A549 (cell line): ENCODE results near the gene DSCAM. TPM values are rescaled to one million over a fixed set of nuclear protein-coding genes. Genes with fewer than 3 reads are reported as not detected.

Experiments
- ATAC-seq, 2 experiments: fragments of 200-7000 bp in 1 of 2; fragments of >200 bp in 1 of 2; cut with Nextera tagmentation in 1 of 2; cut with Tn5 transposase in 1 of 2; 3 replicates each; pipeline versions ENCODE4 v1.8.0 to v1.9.1; 2018 to 2020; ENCODE audit warnings: mild to moderate bottlenecking in 1 of 2, moderate library complexity in 1 of 2
- CTCF ChIA-PET: fragments of 300-600 bp; sonication (Branson Sonifier 250); formaldehyde crosslinking; extraction: SDS; loops from one replicate; lab custom pipeline; 2021; ENCODE audit warnings: antibody characterized with exemption, inconsistent platforms; lab: Yijun Ruan, JAX
- POLR2A ChIA-PET: fragments of 350-600 bp; formaldehyde crosslinking; extraction: SDS; loops from one replicate; lab custom pipeline; 2021; ENCODE audit warnings: antibody characterized with exemption, inconsistent platforms; lab: Yijun Ruan, JAX
- DNase-seq, 2 experiments: peaks; one replicate each; pipeline versions ENCODE4 v3.0.0 to v3.0.0-alpha.2; 2011 to 2016; ENCODE audit warnings: low read depth in 1 of 2, low spot score in 1 of 2
- FAIRE-seq: peaks from 2 replicates; lab custom pipeline; 2011; peaks lifted over from hg19 to GRCh38; lab: Jason Lieb, UNC
- H3K27ac ChIP-seq, 2 experiments: fragments of >200 bp; sonication (Bioruptor Twin); formaldehyde crosslinking; 3 replicates each; pipeline ENCODE4 v1.5.1; 2016 to 2017
- H3K4me1 ChIP-seq: fragments of >200 bp; sonication (Bioruptor Twin); formaldehyde crosslinking; 3 replicates; pipeline ENCODE4 v1.6.1; 2016
- H3K4me2 ChIP-seq: fragments of >200 bp; sonication (Bioruptor Twin); formaldehyde crosslinking; 3 replicates; pipeline ENCODE4 v1.6.1; 2016
- H3K4me3 ChIP-seq: fragments of >200 bp; sonication (Bioruptor Twin); formaldehyde crosslinking; 3 replicates; pipeline ENCODE4 v1.5.1; 2016
- H3K9me3 ChIP-seq: fragments of >200 bp; sonication (Bioruptor Twin); formaldehyde crosslinking; 3 replicates; pipeline ENCODE4 v1.6.1; 2016
- BCL3 ChIP-seq: fragments of >200 bp; sonication (Bioruptor Twin); formaldehyde crosslinking; IDR thresholded peaks from 3 replicates; pipeline ENCODE4 v1.6.1; 2016
- CBX2 ChIP-seq: fragments of 200-600 bp; sonication (generic); IDR thresholded peaks from 2 replicates; pipeline ENCODE4 v1.6.1; 2016; ENCODE audit warnings: low read depth, mild to moderate bottlenecking, borderline replicate concordance
- CEBPB ChIP-seq, 2 experiments: fragments of >200 bp in 1 of 2; sonication (Bioruptor Twin) in 1 of 2; formaldehyde crosslinking in 1 of 2; IDR thresholded peaks; 2 replicates each; pipeline ENCODE4 v1.6.1; 2012 to 2016
- CHD2 ChIP-seq: fragments of 150-350 bp; IDR thresholded peaks from 2 replicates; pipeline ENCODE4 v1.6.1; 2014; ENCODE audit warnings: low read length; ENCODE audit not compliant: partially characterized antibody
- CTCF ChIP-seq: fragments of >200 bp; sonication (Bioruptor Twin); formaldehyde crosslinking; IDR thresholded peaks from 3 replicates; pipeline ENCODE4 v1.5.1; 2016
- ESRRA ChIP-seq: fragments of 150-350 bp; IDR thresholded peaks from 2 replicates; pipeline ENCODE4 v1.6.1; 2014; ENCODE audit warnings: mild to moderate bottlenecking, low read length, borderline replicate concordance
- FOSL2 ChIP-seq, 2 experiments: fragments of 450-650 bp in 1 of 2; fragments of >200 bp in 1 of 2; sonication (Bioruptor Twin) in 1 of 2; formaldehyde crosslinking; IDR thresholded peaks; 2 replicates each; pipeline versions ENCODE4 v1.5.0 to v1.6.1; 2016 to 2020; ENCODE audit warnings: mild to moderate bottlenecking in 1 of 2, moderate library complexity in 1 of 2
- FOXS1 ChIP-seq: fragments of 250-450 bp; sonication (Bioruptor Pico); IDR thresholded peaks from 2 replicates; pipeline ENCODE4 v1.5.0; 2020; ENCODE audit warnings: mild to moderate bottlenecking, moderate library complexity
- GATA3 ChIP-seq: IDR thresholded peaks from 2 replicates; pipeline ENCODE4 v1.6.1; 2012; ENCODE audit warnings: borderline replicate concordance
- HES2 ChIP-seq: fragments of >200 bp; sonication (Bioruptor Twin); formaldehyde crosslinking; IDR thresholded peaks from 2 replicates; pipeline ENCODE4 v1.6.1; 2016
- HEYL ChIP-seq: fragments of 250-450 bp; sonication (Bioruptor Pico); IDR thresholded peaks from 2 replicates; pipeline ENCODE4 v1.8.0; 2021; ENCODE audit warnings: mild to moderate bottlenecking, moderate library complexity
- HOXB5 ChIP-seq: fragments of 250-450 bp; sonication (Bioruptor Pico); IDR thresholded peaks from 2 replicates; pipeline ENCODE4 v1.5.0; 2020; ENCODE audit warnings: mild to moderate bottlenecking, moderate library complexity
- JUN ChIP-seq, 2 experiments: fragments of >200 bp; sonication (Bioruptor Twin); formaldehyde crosslinking; IDR thresholded peaks; 2 replicates in 1 of 2; 3 replicates in 1 of 2; pipeline ENCODE4 v1.6.1; 2016 to 2017
- JUNB ChIP-seq: fragments of >200 bp; sonication (Bioruptor Twin); formaldehyde crosslinking; IDR thresholded peaks from 2 replicates; pipeline ENCODE4 v1.6.1; 2016
- KDM5A ChIP-seq: fragments of 200-600 bp; sonication (generic); IDR thresholded peaks from 2 replicates; pipeline ENCODE4 v1.6.1; 2016; ENCODE audit warnings: antibody characterized with exemption, mild to moderate bottlenecking
- MAZ ChIP-seq: fragments of 150-350 bp; IDR thresholded peaks from 2 replicates; pipeline ENCODE4 v1.6.1; 2014; ENCODE audit warnings: antibody characterized with exemption, low read depth, low read length, borderline replicate concordance
- MYC ChIP-seq: IDR thresholded peaks from 2 replicates; pipeline ENCODE4 v1.6.1; 2012; ENCODE audit warnings: mild to moderate bottlenecking, inconsistent platforms, low read length, improper control_type of control experiment, borderline replicate concordance
- POLR2A ChIP-seq: IDR thresholded peaks from 2 replicates; pipeline ENCODE4 v1.6.1; 2012; ENCODE audit warnings: mild to moderate bottlenecking, low read length
- RCOR1 ChIP-seq: fragments of 150-350 bp; IDR thresholded peaks from 2 replicates; pipeline ENCODE4 v1.6.1; 2014; ENCODE audit warnings: antibody characterized with exemption, low read length, low read depth
- REST ChIP-seq: fragments of 200-600 bp; sonication (generic); IDR thresholded peaks from 2 replicates; pipeline ENCODE4 v1.6.1; 2016; ENCODE audit warnings: antibody characterized with exemption, mild to moderate bottlenecking, moderate library complexity
- RNF2 ChIP-seq: fragments of 200-600 bp; sonication (generic); IDR thresholded peaks from 2 replicates; pipeline ENCODE4 v1.6.1; 2016; ENCODE audit warnings: low read depth, mild to moderate bottlenecking, antibody characterized with exemption, moderate library complexity, borderline replicate concordance
- TP53 ChIP-seq: fragments of 250-450 bp; sonication (Bioruptor Pico); IDR thresholded peaks from 2 replicates; pipeline ENCODE4 v1.5.0; 2021; ENCODE audit warnings: mild to moderate bottlenecking, moderate library complexity
- ZFP36 ChIP-seq: fragments of 450-650 bp; IDR thresholded peaks from 2 replicates; pipeline ENCODE4 v1.6.1; 2014; ENCODE audit warnings: borderline replicate concordance; ENCODE audit not compliant: partially characterized antibody
- ZSCAN20 ChIP-seq: fragments of 250-450 bp; sonication (Bioruptor Pico); IDR thresholded peaks from 2 replicates; pipeline ENCODE4 v1.8.0; 2022; ENCODE audit warnings: mild to moderate bottlenecking, moderate library complexity
- WGBS: methylation state at CpG from one replicate; pipeline ENCODE4 v1.1.6; 2017; ENCODE audit errors: missing lambda C conversion rate; 5-methylcytosine and 5-hydroxymethylcytosine counted together
- polyA plus RNA-seq, 4 experiments: library from polyadenylated mRNA; depleted of rRNA in 3 of 4; stranded (reverse); fragments of >200 nt; fragmentation: RNase III in 1 of 4; extraction: RNeasy Plus Mini Kit Qiagen cat#74134 plus additional on column Dnase treatment in 1 of 4; gene quantifications; 2 replicates in 3 of 4; 3 replicates in 1 of 4; pipeline ENCODE4 v1.2.3, GENCODE V29; 2011 to 2017

The DSCAM gene
- polyA plus RNA-seq, 2 of the 4 experiments (the other 2 are of a cell fraction): not detected

GRCh38 chr21:40049931-40050290 is 797.0 kb downstream of the DSCAM start:
- no peak for ATAC-seq
- no peak for FAIRE-seq
- 12% methylated on average over 7 of the region's 7 CpGs for WGBS
- CTCF ChIA-PET: no interaction called here
- no peak for TF ChIP-seq CEBPB (IDR thresholded peaks at IDR 0.05)
- TF ChIP-seq JUNB: no peak
- TF ChIP-seq POLR2A: no peak
- TF ChIP-seq CHD2: no peak
- no peak for TF ChIP-seq GATA3
- TF ChIP-seq TP53 (CRISPR knock-in tag): no peak
- no peak for TF ChIP-seq ESRRA
- TF ChIP-seq HEYL: no peak
- no peak for TF ChIP-seq CBX2
- no peak for TF ChIP-seq HES2
- TF ChIP-seq REST: no peak
- no peak for TF ChIP-seq JUN (IDR thresholded peaks at IDR 0.05)
- TF ChIP-seq ZFP36: no peak
- no peak for TF ChIP-seq FOXS1
- TF ChIP-seq MAZ: no peak
- no peak for TF ChIP-seq ZSCAN20 (CRISPR knock-in tag)
- TF ChIP-seq CTCF: no peak
- TF ChIP-seq KDM5A: no peak
- TF ChIP-seq, all 56 proteins: peak for 0
- Histone ChIP-seq H3K27ac (no peak overlapping the region), H3K9me3 (no peaks in the 10 kb centered on the region), H3K4me3 (no peak overlapping the region), H3K4me1 (no peaks in the 10 kb centered on the region), H3K4me2 (no peak overlapping the region)
- no peak for DNase-seq
- POLR2A ChIA-PET: no interaction called here

- H3K4me1 ChIP-seq: no peaks in the 10 kb centered on the region
- WGBS: 19% methylated on average over 10 of the region's 10 CpGs
- H3K27ac ChIP-seq: no peak overlapping the region
- TF ChIP-seq CBX2 (no peak), MYC (no peak), FOSL2 (IDR thresholded peaks at IDR 0.05) (no peak), FOSL2 (CRISPR knock-in tag; IDR thresholded peaks at IDR 0.05) (no peak), RCOR1 (no peak), CEBPB (IDR thresholded peaks at IDR 0.05) (no peak), ZFP36 (no peak), BCL3 (no peak), JUNB (no peak), REST (no peak), RNF2 (no peak), POLR2A (no peak), HOXB5 (no peak)
- TF ChIP-seq, all 56 proteins: peak for 0
- FAIRE-seq (no peak), DNase-seq (no peak), ATAC-seq (no peak)
- POLR2A ChIA-PET: no interaction called here
- Histone ChIP-seq H3K4me3 (no peak overlapping the region), H3K9me3 (no peaks in the 10 kb centered on the region), H3K4me2 (no peak overlapping the region)
- CTCF ChIA-PET: interaction anchor here (0.7 kb wide), 1 partner anchor 36 kb away, joined by 3 read pairs; no protein-coding TSS in a partner anchor
Observed at GRCh38 chr21:40049031-40049930, 797.7 kb downstream of the DSCAM start.
